Gastrocnemius medialis (tissue), 4 donors: Measurements from ENCODE around the gene GPC6. TPM values are rescaled to one million over a fixed set of nuclear protein-coding genes. Genes with fewer than 3 reads are reported as not detected.
A peak's percentile ranks its signal among the peaks of the same experiment; 100 is the strongest.

Experiments
- ATAC-seq, 2 donors: fragments of 150-250 bp; one replicate each; pipeline ENCODE4 v1.9.1; 2016
- DNase-seq, 2 donors: peaks; one replicate each; pipeline ENCODE4 v3.0.0-alpha.2; 2019
- H3K27ac ChIP-seq, 4 donors: fragments of 200-600 bp; sonication (generic); 1 replicate in 1 of 4; 2 replicates in 3 of 4; pipeline ENCODE4 v1.5.1; 2016 to 2018; ENCODE audit warnings: mild to moderate bottlenecking in 2 of 4, moderate library complexity in 1 of 4
- H3K27me3 ChIP-seq, 3 donors: fragments of 200-600 bp; sonication (generic) in 2 of 3; 1 replicate in 1 of 3; 2 replicates in 2 of 3; pipeline versions ENCODE4 v1.5.1 to v1.6.0; 2016 to 2019; ENCODE audit warnings: mild to moderate bottlenecking in 1 of 3, moderate library complexity in 1 of 3
- H3K36me3 ChIP-seq, 2 donors: fragments of 200-600 bp; sonication (generic) in 1 of 2; one replicate each; pipeline ENCODE4 v1.5.1; 2017 to 2018
- H3K4me1 ChIP-seq, 2 donors: fragments of 200-600 bp; sonication (generic) in 1 of 2; one replicate each; pipeline ENCODE4 v1.5.1; 2016 to 2017; ENCODE audit warnings: mild to moderate bottlenecking in 2 of 2
- H3K4me3 ChIP-seq, 4 donors: fragments of 200-600 bp; sonication (generic) in 3 of 4; 1 replicate in 1 of 4; 2 replicates in 3 of 4; pipeline ENCODE4 v1.5.1; 2016 to 2019; ENCODE audit warnings: mild to moderate bottlenecking in 2 of 4
- H3K9me3 ChIP-seq, 3 donors: fragments of 200-600 bp; sonication (generic) in 2 of 3; 1 replicate in 1 of 3; 2 replicates in 2 of 3; pipeline ENCODE4 v1.5.1; 2016 to 2019
- POLR2A ChIP-seq, 2 donors: fragments of 450-650 bp; IDR thresholded peaks; one replicate each; pipeline ENCODE4 v1.6.1; 2017; ENCODE audit warnings: antibody characterized with exemption in 2 of 2, mild to moderate bottlenecking in 2 of 2, moderate library complexity in 2 of 2
- in situ Hi-C, 4 donors: fragments of 200-750 bp; cut with MboI; loops; one replicate each; pipeline versions ENCODE4 v1.15.0 to v1.8.0; 2017; ENCODE audit warnings: low sequenced_read_pairs in 4 of 4
- intact Hi-C: fragments of 100-400 bp; cut with DNase I; formaldehyde crosslinking; loops from one replicate; pipeline ENCODE4 v1.15.1; 2023; ENCODE audit warnings: low total_unique reads
- total RNA-seq, 4 donors: library from RNA; depleted of rRNA; stranded (reverse); fragments of >200 nt; gene quantifications; one replicate each; pipeline versions ENCODE4 v1.1.0 to v1.2.3, GENCODE V29; 2016
- TF ChIP-seq, protein P1 (sequence below), 5 experiments: fragments of 450-650 bp in 3 of 5; fragments of 200-600 bp in 2 of 5; sonication (generic) in 2 of 5; IDR thresholded peaks in 4 of 5; conservative IDR thresholded peaks in 1 of 5; 1 replicate in 4 of 5; 2 replicates in 1 of 5; pipeline ENCODE4 v1.5.1; 2016 to 2019; ENCODE audit warnings: antibody characterized with exemption in 5 of 5, mild to moderate bottlenecking in 3 of 5, moderate library complexity in 3 of 5

GPC6 gene
- total RNA-seq, 4 donors from 2014 or later: 0.47 to 0.88 (median 0.59) TPM

DNA sequence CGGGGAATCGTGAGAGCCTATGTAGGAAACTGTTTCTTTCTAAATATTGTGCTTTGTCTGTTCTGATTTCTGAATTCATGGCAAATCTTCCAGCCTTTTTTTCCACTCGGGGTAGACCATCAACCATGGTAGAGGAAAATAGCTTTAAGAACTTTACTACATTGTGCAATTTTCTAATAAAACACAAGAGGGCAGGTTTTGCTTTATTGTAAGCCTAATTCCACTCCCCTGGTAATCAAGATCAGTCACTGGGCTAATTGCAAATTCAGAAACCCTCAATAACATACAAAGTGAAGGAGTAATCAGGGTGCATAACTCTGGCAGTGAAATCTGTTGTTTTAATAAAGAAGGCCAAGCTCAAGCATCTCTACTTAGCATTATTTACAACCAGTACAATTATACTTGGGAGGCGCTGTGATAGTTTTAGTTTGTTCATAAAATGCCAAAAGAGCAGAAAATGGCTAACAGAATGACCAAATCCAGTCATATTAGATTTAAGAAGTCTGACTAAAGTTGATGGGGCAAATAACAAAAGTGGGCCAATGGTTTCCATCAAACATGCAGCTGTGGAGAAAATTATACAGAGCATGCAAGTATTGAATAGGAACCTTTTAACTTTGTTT, 1209.1 kb downstream of the GPC6 start:
- H3K36me3 ChIP-seq: no peaks in the 10 kb centered on the region
- intact Hi-C loops: loop anchor here (1.0 to 10.0 kb wide), 2 partner anchors 109 to 182 kb away; no protein-coding TSS in a partner anchor
- H3K4me1 ChIP-seq: no peaks in the 10 kb centered on the region
- DNase-seq (no peak), ATAC-seq (peak in 1 of 2 donors; percentile 64)
- H3K27ac ChIP-seq: no peak overlapping the region
- H3K27me3 ChIP-seq: no peaks in the 10 kb centered on the region
- TF ChIP-seq, protein P1, sequence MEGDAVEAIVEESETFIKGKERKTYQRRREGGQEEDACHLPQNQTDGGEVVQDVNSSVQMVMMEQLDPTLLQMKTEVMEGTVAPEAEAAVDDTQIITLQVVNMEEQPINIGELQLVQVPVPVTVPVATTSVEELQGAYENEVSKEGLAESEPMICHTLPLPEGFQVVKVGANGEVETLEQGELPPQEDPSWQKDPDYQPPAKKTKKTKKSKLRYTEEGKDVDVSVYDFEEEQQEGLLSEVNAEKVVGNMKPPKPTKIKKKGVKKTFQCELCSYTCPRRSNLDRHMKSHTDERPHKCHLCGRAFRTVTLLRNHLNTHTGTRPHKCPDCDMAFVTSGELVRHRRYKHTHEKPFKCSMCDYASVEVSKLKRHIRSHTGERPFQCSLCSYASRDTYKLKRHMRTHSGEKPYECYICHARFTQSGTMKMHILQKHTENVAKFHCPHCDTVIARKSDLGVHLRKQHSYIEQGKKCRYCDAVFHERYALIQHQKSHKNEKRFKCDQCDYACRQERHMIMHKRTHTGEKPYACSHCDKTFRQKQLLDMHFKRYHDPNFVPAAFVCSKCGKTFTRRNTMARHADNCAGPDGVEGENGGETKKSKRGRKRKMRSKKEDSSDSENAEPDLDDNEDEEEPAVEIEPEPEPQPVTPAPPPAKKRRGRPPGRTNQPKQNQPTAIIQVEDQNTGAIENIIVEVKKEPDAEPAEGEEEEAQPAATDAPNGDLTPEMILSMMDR (IDR thresholded peaks at IDR 0.05 in 4 of 5, conservative IDR thresholded peaks at IDR 0.05 in 1 of 5): peak in 4 of 5 experiments; percentile 20 to 49 (median 42)
- no peak for TF ChIP-seq POLR2A (IDR thresholded peaks at IDR 0.05)
- in situ Hi-C loops: loop anchor here (5.0 to 10.0 kb wide), 3 partner anchors 179 to 187 kb away; no protein-coding TSS in a partner anchor
- H3K4me3 ChIP-seq: no peak overlapping the region
- no peaks in the 10 kb centered on the region for H3K9me3 ChIP-seq

DNA sequence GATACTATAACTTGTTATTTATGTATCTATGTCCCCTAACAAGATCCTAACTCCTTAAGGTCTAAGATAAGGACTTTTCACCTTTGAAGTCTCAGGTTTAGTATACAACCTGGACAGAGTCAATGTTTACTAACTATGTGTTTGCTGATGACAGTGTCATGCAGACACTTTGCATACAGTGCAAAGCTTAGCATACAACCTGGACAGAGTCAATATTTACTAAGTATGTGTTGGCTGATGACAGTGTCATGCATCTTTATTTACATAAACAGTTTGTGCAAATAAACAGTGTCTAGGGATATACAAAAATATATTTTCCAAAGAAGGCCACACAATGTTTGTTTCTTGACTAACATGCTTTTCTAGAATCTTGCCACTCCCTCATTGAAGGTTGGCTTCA, 1218.2 kb downstream of the GPC6 start:
- no peak overlapping the region for H3K27ac ChIP-seq
- H3K4me1 ChIP-seq: no peaks in the 10 kb centered on the region
- in situ Hi-C loops: no loop called here
- intact Hi-C loops: no loop called here
- H3K36me3 ChIP-seq: no peaks in the 10 kb centered on the region
- ATAC-seq (no peak), DNase-seq (no peak)
- no peaks in the 10 kb centered on the region for H3K27me3 ChIP-seq
- H3K9me3 ChIP-seq: no peaks in the 10 kb centered on the region
- TF ChIP-seq, protein P1 (IDR thresholded peaks at IDR 0.05 in 4 of 5, conservative IDR thresholded peaks at IDR 0.05 in 1 of 5): no peak
- no peak for TF ChIP-seq POLR2A (IDR thresholded peaks at IDR 0.05)
- H3K4me3 ChIP-seq: no peak overlapping the region

DNA sequence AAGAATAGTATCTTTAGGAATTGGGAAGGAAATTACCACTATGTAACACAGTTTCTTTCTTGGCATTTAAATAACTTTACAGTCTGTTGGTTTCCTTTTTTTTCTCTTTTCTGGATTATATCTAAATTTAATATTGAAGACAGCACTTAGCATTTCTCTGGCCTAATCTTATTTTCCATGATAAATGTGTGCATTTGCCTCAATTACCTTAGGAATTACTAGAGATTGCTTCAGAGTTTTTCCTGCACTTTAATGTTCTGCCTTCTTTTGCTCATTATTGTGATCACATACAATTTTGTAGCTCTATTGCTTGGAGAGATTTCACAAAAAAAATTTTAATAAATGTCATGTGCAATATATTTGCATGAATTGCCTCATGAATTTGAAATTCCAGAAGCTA, 1227.7 kb downstream of the GPC6 start:
- no peaks in the 10 kb centered on the region for H3K36me3 ChIP-seq
- H3K27ac ChIP-seq: no peak overlapping the region
- no peaks in the 10 kb centered on the region for H3K9me3 ChIP-seq
- DNase-seq: no peak
- no peaks in the 10 kb centered on the region for H3K4me1 ChIP-seq
- H3K4me3 ChIP-seq: no peak overlapping the region
- no peak for ATAC-seq
- H3K27me3 ChIP-seq: no peaks in the 10 kb centered on the region
- TF ChIP-seq, protein P1 (IDR thresholded peaks at IDR 0.05 in 4 of 5, conservative IDR thresholded peaks at IDR 0.05 in 1 of 5): no peak
- no peak for TF ChIP-seq POLR2A (IDR thresholded peaks at IDR 0.05)
- intact Hi-C loops (no loop called here), in situ Hi-C loops (no loop called here)

DNA sequence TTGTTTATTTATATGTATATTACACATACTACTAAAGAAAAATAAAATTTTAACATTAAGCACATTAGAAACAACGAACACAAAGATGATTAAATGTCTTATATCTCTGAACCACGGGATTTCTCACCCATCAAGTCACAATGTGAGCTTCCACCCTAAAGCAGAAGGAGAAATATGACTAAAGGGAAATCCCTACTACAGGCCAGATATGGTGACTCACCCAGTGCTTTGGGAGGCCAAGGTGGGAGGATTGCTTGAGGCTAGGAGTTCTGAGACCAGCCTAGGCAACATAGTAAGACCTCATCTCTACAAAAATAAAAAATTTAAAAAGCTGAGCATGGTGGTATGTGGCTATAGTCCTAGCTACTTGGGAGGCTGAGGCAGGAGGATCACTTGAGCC, 1228.3 kb downstream of the GPC6 start:
- Histone ChIP-seq H3K27ac (no peak overlapping the region), H3K27me3 (no peaks in the 10 kb centered on the region), H3K9me3 (no peaks in the 10 kb centered on the region), H3K4me3 (no peak overlapping the region), H3K4me1 (no peaks in the 10 kb centered on the region), H3K36me3 (no peaks in the 10 kb centered on the region)
- ATAC-seq (no peak), DNase-seq (no peak)
- intact Hi-C loops: no loop called here
- in situ Hi-C loops: no loop called here
- no peak for TF ChIP-seq POLR2A (IDR thresholded peaks at IDR 0.05)
- TF ChIP-seq, protein P1 (IDR thresholded peaks at IDR 0.05 in 4 of 5, conservative IDR thresholded peaks at IDR 0.05 in 1 of 5): no peak

DNA sequence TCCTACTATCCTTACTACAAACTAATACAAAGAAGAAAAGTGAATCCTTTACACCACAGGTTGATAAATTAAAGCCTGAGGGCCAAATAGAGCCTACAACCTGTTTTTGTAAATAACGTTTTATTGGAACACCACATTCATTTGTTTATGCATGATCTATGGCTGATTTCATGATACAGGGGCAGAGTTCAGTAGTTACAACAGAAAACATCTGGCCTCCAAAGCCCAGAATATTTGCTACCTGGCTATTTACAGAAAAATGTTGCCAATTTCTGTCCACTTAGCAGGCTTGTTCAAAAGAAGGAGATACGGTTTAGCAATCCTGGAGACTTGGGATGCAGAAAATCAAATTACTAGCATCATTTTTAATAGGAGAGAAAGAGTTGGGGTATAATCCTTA, 1228.8 kb downstream of the GPC6 start:
- TF ChIP-seq, protein P1 (IDR thresholded peaks at IDR 0.05 in 4 of 5, conservative IDR thresholded peaks at IDR 0.05 in 1 of 5): no peak
- no peak for TF ChIP-seq POLR2A (IDR thresholded peaks at IDR 0.05)
- Histone ChIP-seq H3K36me3 (no peaks in the 10 kb centered on the region), H3K27me3 (no peaks in the 10 kb centered on the region), H3K4me1 (no peaks in the 10 kb centered on the region), H3K9me3 (no peaks in the 10 kb centered on the region), H3K4me3 (no peak overlapping the region), H3K27ac (no peak overlapping the region)
- intact Hi-C loops: no loop called here
- in situ Hi-C loops: no loop called here
- ATAC-seq: no peak
- DNase-seq: no peak
